ENCODE measurements around the gene STXBP3.
"Not testable (repeated sequence)": the region's sequence is repeated elsewhere in the genome, so short reads cannot be mapped to it uniquely, and the experiment has no call there.

STXBP3 gene

GRCh38 chr1:108746382-108747170 is at the start of gene STXBP3:
TSS of gene STXBP3 (plus strand) at chr1:108746674. CDS start at chr1:108746738, 64 bp downstream.
- peak; percentile 94 for FAIRE-seq

GRCh38 chr1:108699375-108700332 is 46.8 kb upstream of the STXBP3 start:
- no peak for FAIRE-seq

GRCh38 chr1:108701176-108701849 is 45.2 kb upstream of the STXBP3 start:
- FAIRE-seq: no peak

GRCh38 chr1:108702109-108702508 is 44.4 kb upstream of the STXBP3 start:
- FAIRE-seq: not testable (repeated sequence)

- no peak for FAIRE-seq
Measured at GRCh38 chr1:108703939-108704338, 42.5 kb upstream of the STXBP3 start.

GRCh38 chr1:108704496-108704895 is 42.0 kb upstream of the STXBP3 start:
- no peak for FAIRE-seq

GRCh38 chr1:108706643-108707042 is 39.8 kb upstream of the STXBP3 start:
- no peak for FAIRE-seq

- FAIRE-seq: no peak
Measured at GRCh38 chr1:108708691-108709660, 37.5 kb upstream of the STXBP3 start.

GRCh38 chr1:108712606-108713150 is 33.8 kb upstream of the STXBP3 start, which contains the start of gene FNDC7:
TSS of gene FNDC7 (plus strand) at chr1:108712908. CDS start at chr1:108712934, 26 bp downstream.
- FAIRE-seq: no peak

GRCh38 chr1:108715932-108716331 is 30.5 kb upstream of the STXBP3 start:
- no peak for FAIRE-seq

- no peak for FAIRE-seq
Measured at GRCh38 chr1:108716437-108717230, 29.8 kb upstream of the STXBP3 start.

GRCh38 chr1:108717774-108718316 is 28.6 kb upstream of the STXBP3 start:
- FAIRE-seq: no peak

GRCh38 chr1:108718927-108719655 is 27.4 kb upstream of the STXBP3 start:
- no peak for FAIRE-seq

- no peak for FAIRE-seq
Measured at GRCh38 chr1:108719656-108720435, 26.6 kb upstream of the STXBP3 start.

GRCh38 chr1:108722292-108722691 is 24.2 kb upstream of the STXBP3 start:
- FAIRE-seq: no peak

- FAIRE-seq: no peak
Measured at GRCh38 chr1:108725906-108726305, 20.6 kb upstream of the STXBP3 start.

- no peak for FAIRE-seq
Measured at GRCh38 chr1:108728327-108728923, 18.0 kb upstream of the STXBP3 start.

- FAIRE-seq: no peak
Measured at GRCh38 chr1:108729481-108729880, 17.0 kb upstream of the STXBP3 start.

Data from TTC549 (cell line).